Kidney glomerular epithelial cell (primary cell): Measurements from ENCODE around the gene IGSF21.

Experiments used
- DNase-seq: peaks from one replicate; lab custom pipeline; 2025; lab: John Stamatoyannopoulos, UW

The IGSF21 gene

GRCh38 chr1:18328803-18329202 lies 221.2 kb downstream of the IGSF21 start:
- DNase-seq, result no peak

DNA sequence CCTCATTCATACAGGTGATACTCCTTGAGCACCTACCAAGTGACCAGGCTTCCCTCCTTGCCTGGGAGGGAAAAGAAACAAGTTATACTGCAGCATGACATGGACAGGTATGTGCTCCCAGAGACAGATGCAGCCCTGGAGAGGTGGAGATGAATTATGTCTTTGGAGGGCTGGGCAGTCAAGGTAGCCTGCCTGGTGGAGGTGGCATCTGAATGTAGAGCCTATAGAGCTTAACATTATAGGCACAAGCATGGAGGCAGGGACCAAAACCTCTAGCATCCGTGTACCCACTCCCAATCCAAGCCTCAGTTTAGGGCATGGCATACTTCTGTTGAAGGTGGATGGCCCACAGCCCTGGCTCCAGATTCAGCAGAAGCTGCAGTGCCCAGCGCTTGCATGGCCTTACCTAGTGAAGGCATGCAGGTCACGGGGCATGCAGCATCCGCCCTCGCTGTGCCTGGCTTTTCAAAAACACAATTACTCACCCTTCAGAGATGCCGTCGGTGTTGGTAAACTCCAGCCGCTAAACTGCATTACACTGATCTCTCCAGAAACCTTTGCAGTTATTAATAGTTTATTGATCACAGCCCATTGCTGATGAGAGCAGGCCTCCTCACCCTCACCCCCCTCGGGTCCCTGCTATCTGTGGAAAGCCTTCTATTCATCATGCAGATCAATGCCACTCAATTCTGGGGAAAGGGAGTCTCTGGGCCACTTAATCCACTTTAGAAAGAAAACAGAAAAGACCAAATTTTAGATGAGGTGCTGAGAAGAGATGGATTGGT lies 222.1 kb downstream of the IGSF21 start:
- no peak for DNase-seq

GRCh38 chr1:18332576-18332975 lies 225.0 kb downstream of the IGSF21 start:
- no peak for DNase-seq

- DNase-seq, result no peak
These were observed 225.6 kb downstream of the IGSF21 start for GRCh38 chr1:18333220-18333619.

DNA sequence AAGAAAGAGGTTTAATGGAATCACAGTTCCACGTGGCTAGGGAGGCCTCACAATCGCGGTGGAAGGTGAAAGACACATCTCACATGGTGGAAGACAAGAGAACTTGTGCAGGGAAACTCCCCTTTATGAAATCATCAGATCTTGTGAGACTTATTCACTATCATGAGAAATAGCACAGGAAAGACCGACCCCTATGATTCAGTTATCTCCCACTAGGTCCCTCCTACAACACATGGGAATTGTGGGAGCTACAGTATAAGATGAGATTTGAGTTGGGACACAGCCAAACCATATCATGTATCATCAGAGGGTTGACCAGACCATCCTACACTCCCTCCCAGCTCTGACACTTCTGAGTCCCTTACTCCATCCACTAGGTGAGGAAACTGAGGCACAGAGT lies 229.2 kb downstream of the IGSF21 start:
- DNase-seq, result no peak

- DNase-seq, result no peak
These were observed 230.2 kb downstream of the IGSF21 start for GRCh38 chr1:18337757-18338156.

DNA sequence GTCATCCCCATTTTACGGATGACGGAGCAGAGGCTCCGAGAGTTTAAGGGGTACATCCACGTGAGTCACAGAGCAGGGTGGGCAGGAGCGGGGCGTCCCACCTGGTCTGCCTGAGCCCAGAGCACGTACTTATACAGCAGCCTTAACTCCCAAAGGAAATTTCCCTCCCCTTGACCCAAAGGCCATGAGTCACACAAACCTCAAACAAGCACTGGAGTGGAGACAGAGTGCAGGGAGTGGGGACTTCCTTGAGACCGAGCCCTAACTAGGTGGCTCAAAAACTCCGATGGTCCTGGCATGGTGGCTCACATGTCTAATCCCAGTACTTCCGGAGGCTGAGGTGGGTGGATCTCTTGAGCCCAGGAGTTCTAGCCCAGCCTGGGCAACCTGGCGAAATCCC lies 231.6 kb downstream of the IGSF21 start:
- DNase-seq, result peak; percentile 17

DNA sequence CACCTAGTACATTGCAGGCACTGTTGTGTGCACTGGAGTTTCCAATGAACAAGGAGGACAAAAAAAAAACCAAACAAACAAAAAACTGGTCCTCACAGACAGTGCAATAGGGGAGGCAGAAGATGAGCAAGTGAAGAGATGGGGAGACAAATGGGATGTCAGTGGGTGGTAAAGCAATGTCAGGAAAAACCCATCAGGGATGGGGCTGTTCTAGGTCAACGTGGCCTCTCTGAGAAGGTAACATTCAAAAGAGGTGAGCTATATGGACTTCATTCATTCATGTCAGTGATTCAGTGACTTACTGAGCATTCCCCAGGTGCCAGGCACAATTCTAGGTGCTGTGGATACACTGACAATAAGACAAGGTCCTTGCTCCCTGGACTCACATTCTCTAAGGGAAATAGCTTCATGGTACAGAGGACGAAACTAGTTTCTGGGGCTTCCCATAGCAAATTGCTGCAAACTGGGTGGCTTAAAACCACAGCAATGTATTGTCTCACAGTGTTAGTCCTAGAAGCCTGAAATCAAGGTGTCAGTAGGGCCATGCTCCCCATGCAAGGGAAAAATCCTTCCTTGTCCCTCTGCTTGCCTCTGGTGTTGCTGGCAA lies 232.7 kb downstream of the IGSF21 start:
- DNase-seq, result no peak

DNA sequence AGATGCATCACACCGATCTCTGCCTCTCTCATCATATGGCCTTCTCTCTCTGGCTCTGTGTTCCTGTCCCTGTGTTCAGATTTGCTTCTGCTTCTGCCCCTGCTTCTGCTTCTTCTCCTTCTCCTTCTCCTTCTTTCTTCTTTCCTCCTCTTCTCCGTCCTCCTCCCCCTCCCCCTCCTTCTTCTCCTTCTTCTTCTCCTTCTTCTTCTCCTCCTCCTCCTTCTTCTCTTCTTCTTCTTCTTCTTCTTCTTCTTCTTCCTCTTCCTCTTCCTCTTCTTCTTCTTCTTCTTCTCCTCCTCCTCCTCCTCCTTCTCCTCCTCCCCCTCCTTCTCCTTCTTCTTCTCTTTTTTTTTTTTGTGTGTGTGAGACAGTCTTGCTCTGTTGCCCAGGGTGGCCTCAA lies 233.2 kb downstream of the IGSF21 start:
- no peak for DNase-seq

GRCh38 chr1:18341291-18342069 lies 233.9 kb downstream of the IGSF21 start:
- peak; percentile 78 for DNase-seq

DNA sequence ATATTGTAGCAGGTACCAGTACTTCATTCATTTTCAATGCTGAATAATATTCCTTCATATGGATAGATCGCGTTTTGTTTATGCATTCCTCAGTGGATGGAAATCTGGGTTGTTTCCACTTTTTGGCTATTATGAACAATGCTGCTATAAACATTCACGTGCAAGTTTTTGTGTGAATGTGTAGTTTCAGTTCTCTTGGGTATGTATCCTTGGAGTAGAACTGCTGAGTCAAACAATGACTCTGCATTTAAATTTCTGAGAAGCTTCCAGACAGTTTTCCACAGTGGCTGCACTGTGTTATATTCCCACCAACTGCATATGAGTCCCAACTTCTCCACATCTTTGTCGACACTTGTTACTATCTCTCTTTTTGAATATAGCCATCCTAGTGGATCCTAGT lies 235.1 kb downstream of the IGSF21 start:
- no peak for DNase-seq

DNA sequence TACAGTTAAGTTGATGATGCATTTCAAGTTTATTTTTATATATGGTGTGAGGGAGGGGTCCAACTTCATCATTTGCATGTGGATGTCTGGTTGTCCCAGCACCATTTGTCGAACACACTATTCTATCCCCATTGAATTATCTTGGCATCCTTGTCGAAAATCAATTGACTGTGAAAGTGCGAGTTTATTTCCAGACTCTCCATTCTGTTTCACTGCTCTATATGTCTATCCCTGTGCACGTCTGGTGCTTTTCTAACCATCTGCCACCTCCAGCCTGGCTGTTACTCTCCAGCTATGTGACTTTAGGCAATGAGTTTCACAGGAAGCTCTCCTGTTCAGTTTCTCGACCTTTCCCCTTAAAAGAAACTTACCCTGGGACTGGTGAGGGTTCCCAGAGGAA lies 236.0 kb downstream of the IGSF21 start:
- DNase-seq, result no peak

GRCh38 chr1:18344755-18345154 lies 237.2 kb downstream of the IGSF21 start:
- DNase-seq, result no peak

GRCh38 chr1:18347559-18347958 lies 240.0 kb downstream of the IGSF21 start:
- DNase-seq, result no peak

DNA sequence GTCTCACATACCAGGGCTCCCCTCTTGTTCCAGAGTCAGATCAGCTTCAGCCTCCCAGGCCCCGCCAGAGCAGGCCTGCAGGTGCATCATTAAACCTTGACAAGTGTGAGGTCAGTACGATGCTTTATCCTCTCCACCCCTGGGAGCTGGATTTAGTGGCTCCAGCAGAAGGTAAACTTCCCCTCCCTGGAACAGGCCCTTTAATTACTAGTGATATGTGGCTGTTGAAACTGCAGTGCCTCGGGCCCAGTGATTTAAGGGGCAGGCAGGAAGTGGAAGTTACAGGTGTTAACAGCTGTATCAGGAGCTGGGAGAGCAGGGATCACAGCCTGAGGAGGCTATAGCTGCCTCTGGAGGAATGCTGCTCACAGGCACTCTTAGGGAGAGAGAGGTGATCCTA lies 240.8 kb downstream of the IGSF21 start:
- no peak for DNase-seq

DNA sequence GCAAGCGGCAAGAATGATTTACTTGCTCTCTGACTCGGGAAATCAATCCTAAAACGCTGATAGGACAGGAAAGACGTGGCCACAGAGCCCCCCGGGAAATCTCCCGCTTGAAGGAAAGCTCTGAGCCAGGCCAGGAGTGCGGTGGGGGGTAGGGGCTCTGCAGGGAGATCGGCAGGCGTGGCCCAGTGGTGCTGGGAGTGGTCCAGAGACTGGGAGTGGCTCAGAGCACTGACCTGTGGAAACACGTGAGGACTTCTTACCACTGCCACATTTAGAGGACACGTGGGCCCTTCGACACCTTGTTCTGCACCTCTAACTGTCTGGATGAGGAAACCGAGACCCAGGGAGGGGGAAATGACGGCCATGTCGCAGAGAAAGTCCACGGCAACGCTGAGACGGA lies 243.1 kb downstream of the IGSF21 start:
- no peak for DNase-seq

DNA sequence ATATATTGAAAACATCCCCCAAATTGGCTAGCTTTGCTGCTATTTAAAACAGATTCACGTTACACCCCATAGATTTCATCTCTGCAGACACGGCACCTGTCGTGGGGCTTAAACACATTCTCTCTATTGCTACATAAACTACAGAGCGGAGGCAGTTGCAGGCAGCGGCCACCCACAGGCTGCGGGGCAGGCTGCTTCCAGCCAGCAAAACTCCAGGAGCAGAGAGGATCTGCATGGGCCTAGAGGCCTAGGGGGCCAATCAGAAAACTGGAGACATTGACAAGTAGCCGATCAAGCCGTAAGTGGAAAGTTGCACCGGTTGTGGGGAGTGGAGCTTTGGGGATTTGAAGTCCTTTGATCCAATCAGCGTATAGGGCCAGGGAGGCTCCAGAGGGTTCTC lies 244.1 kb downstream of the IGSF21 start:
- no peak for DNase-seq

DNA sequence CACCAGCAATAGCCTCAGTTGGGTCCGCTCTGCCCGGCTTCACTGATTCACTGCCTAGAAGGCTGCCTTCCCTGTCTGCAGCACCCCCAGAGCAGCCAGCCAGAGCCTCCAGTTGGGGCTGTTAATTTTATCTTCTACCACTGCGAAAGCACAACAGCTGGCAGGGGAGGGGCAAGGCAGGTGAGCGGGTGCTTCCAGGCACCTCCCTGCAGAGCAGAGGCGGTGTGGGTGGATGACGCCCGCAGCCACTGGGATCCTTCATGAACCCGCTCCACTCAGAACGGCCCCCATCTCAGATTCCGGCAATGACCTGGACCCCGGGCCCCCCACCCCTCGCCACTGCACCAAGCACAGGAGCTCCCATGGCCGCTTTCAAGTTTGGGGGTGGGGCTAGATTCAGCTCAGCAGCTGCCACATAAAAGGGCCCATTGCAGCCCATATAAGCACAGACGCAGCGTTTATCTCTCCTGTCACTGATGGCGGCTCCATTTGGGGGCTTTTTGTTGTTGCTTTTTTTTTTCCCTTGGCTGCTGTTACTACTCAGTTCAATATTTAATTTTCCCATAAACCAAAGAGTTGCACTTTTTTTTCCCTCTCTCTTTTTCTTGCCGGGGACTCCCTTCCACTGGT lies 245.2 kb downstream of the IGSF21 start:
- no peak for DNase-seq

DNA sequence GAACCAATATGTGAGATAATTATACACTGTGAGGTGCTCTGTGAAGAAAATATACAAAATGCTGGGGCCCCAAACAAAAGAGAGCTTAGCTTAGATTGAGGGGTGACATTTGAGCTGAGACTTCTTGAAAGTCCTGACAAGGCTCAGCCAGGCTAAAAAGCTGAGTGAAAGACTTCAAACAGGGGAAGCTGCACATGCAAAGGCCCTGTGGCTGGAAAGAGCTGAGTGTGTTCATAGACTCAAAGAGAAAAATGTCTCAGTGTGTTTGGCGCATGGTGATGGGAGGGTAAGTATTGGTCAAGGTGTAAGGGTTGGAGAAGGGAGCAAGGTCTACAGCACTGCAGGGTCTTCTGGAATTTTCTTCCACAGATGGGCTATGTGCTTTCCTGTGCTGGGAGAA lies 245.9 kb downstream of the IGSF21 start:
- no peak for DNase-seq

DNA sequence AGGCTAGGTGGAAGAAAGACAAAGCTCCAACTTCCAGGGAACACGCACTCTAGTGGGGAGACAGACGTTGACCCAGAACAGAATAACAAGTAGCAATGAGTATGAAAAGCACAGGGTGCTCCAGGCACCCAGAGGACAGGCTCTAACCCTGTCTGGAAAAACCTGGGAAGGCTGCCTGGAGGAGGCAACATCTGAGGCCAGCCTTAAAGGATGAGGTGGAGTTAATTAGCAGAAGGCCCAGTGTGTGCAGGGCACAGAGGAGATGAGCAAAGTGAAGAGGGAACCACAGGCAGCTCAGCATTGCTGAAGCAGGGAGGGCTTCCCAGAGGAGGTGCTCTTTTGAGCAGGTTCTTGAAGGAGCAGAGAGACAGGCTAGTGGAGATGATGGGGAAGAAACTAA lies 246.4 kb downstream of the IGSF21 start:
- no peak for DNase-seq

GRCh38 chr1:18354612-18355011 lies 247.0 kb downstream of the IGSF21 start:
- no peak for DNase-seq

DNA sequence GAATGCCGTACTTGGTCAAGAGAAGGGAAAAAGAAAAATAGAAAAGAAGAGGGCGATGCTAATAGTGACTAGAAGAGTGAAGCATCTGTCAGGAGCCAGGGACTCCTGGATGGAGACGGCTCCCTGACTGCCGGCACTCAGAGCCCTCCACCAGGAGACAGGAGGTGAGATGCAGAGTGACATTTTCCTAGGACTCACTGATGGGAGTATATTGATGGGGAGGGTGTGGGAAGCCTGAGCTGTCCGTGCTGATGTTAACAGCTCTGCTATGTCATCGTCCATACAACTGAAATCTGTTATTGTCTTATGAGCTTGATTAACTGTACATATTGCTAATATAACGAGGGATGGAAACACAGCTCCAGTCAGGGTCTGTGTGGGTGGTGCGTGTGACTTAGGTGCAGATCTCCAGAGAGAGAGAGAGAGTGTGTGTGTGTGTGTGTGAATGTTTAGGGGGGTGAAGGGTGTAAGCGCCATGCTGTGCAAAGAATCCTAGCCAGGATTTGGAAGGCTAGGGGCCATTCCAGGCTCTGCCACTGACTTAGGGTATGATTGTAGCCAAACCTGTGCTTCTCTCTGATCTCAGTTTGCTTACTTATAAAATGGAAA lies 250.1 kb downstream of the IGSF21 start:
- no peak for DNase-seq
